Endodermal cell (in vitro differentiated cells): ENCODE measurements around the gene UBE2G2. TPM values are rescaled to one million over a fixed set of nuclear protein-coding genes. Genes with fewer than 3 reads are reported as not detected.

Experiments used
- DNase-seq: peaks from one replicate; pipeline ENCODE4 v3.0.0-alpha.2; 2017
- H3K27ac ChIP-seq: 2 replicates; pipeline ENCODE4 v1.5.1; 2013; ENCODE audit warnings: mild to moderate bottlenecking, low read depth, low read length, moderate library complexity
- H3K27me3 ChIP-seq: 2 replicates; pipeline ENCODE4 v1.6.1; 2013; ENCODE audit warnings: mild to moderate bottlenecking, low read length, moderate library complexity; ENCODE audit not compliant: insufficient read depth, control insufficient read depth, poor library complexity, severe bottlenecking
- H3K36me3 ChIP-seq: 2 replicates; pipeline ENCODE4 v1.7.0; 2013; ENCODE audit warnings: mild to moderate bottlenecking, low read length, moderate library complexity; ENCODE audit not compliant: control insufficient read depth, insufficient read depth
- H3K4me1 ChIP-seq: one replicate; pipeline ENCODE4 v1.7.0; 2013; ENCODE audit warnings: low read length; ENCODE audit not compliant: control insufficient read depth, insufficient read depth
- H3K4me3 ChIP-seq: 2 replicates; pipeline ENCODE4 v1.5.1; 2013; ENCODE audit warnings: mild to moderate bottlenecking, low read length, moderate library complexity
- H3K9ac ChIP-seq: 2 replicates; pipeline ENCODE4 v1.6.1; 2013; ENCODE audit warnings: mild to moderate bottlenecking, low read length, moderate library complexity; ENCODE audit not compliant: poor library complexity, severe bottlenecking; ENCODE audit errors: extremely low read depth
- H3K9me3 ChIP-seq: 2 replicates; pipeline ENCODE4 v1.6.1; 2013; ENCODE audit warnings: mild to moderate bottlenecking, low read length, moderate library complexity; ENCODE audit not compliant: control insufficient read depth
- H3K27ac Mint-ChIP-seq: 2 replicates; pipeline ENCODE4 v1.8.0; 2020; ENCODE audit warnings: mixed read lengths
- H3K27me3 Mint-ChIP-seq: 2 replicates; pipeline ENCODE4 v1.8.0; 2021; ENCODE audit warnings: mild to moderate bottlenecking, mixed read lengths; ENCODE audit not compliant: insufficient read depth
- H3K36me3 Mint-ChIP-seq: 2 replicates; pipeline ENCODE4 v1.8.0; 2020; ENCODE audit warnings: low read depth, mixed read lengths
- H3K4me1 Mint-ChIP-seq: 2 replicates; pipeline ENCODE4 v1.8.0; 2020; ENCODE audit warnings: mixed read lengths
- H3K4me3 Mint-ChIP-seq: 2 replicates; pipeline ENCODE4 v1.8.0; 2020; ENCODE audit warnings: mild to moderate bottlenecking, moderate library complexity, mixed read lengths
- H3K9me3 Mint-ChIP-seq: 2 replicates; pipeline ENCODE4 v1.8.0; 2020; ENCODE audit warnings: mild to moderate bottlenecking, mixed read lengths
- WGBS, 2 experiments: methylation state at CpG; one replicate each; pipeline versions ENCODE4 v1.1.5 to v1.1.7; 2013; ENCODE audit warnings: missing lambda C conversion rate in 2 of 2, mixed read lengths in 1 of 2; ENCODE audit not compliant: insufficient coverage in 1 of 2, insufficient read length in 1 of 2; 5-methylcytosine and 5-hydroxymethylcytosine counted together
- total RNA-seq, 2 donors: library from RNA; stranded (reverse); fragmentation: NEBNext Ultra II Directional in 1 of 2; extraction: Animal tissue kit (Norgen Biotek cat#: 25700) in 1 of 2; gene quantifications; 2 replicates in 1 of 2; 3 replicates in 1 of 2; pipeline ENCODE4 v1.2.1, GENCODE V29; 2021
- TF ChIP-seq, protein P1 (sequence below): fragments of 200-600 bp; sonication (generic); conservative IDR thresholded peaks from 2 replicates; pipeline ENCODE4 v1.5.0; 2021; ENCODE audit warnings: antibody characterized with exemption, mild to moderate bottlenecking

The UBE2G2 gene
- total RNA-seq, 2 donors from 2014 or later: 84.0 to 84.8 TPM

DNA sequence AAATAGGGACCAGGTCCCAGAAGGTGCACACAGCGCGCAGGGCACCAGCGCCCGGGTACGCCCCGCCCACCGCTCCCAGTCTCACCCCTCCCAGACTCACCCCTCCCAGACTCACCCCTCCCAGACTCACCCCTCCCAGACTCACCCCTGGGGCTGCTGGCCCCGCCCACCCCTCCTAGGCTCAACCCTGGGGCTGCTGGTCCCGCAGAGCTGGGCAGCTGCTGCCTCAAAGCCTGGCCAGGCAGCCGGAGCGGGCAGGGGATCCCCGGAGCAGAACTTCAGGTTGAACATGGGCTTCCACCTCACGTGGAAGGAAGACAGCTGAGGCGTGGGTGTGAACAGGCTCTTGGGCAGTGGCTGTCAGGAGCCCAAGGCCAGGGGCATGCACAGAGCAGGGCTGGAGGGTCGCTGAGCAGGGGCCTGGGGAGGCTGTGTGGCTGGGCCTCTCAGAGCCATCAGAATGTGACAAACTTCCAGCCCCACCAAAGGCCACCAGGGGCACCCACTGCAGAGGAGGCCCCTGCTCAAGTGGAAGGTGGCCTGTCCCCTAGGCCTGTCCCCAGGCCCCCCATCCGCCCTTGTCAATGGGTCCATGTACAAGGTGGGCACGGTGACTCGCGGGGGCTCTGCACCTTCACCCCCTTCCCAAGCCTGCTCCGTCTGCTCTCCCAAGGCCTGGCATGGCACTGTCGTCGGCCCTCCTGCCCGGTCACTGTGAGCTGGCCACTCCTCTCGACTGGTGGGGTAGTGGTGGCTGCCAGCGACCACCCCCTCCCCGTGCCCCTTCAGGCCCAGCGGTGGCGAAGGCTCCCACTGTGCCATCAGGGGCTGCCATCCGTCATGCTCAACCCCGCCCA lies 36.6 kb upstream of the UBE2G2 start:
- H3K9me3 Mint-ChIP-seq: no peaks in the 10 kb centered on the region
- H3K27ac Mint-ChIP-seq: no peak overlapping the region
- 80 to 88% methylated on average over 9 to 30 of the region's 30 CpGs for WGBS, 2 experiments
- H3K27me3 Mint-ChIP-seq: no peaks in the 10 kb centered on the region
- TF ChIP-seq, protein P1, sequence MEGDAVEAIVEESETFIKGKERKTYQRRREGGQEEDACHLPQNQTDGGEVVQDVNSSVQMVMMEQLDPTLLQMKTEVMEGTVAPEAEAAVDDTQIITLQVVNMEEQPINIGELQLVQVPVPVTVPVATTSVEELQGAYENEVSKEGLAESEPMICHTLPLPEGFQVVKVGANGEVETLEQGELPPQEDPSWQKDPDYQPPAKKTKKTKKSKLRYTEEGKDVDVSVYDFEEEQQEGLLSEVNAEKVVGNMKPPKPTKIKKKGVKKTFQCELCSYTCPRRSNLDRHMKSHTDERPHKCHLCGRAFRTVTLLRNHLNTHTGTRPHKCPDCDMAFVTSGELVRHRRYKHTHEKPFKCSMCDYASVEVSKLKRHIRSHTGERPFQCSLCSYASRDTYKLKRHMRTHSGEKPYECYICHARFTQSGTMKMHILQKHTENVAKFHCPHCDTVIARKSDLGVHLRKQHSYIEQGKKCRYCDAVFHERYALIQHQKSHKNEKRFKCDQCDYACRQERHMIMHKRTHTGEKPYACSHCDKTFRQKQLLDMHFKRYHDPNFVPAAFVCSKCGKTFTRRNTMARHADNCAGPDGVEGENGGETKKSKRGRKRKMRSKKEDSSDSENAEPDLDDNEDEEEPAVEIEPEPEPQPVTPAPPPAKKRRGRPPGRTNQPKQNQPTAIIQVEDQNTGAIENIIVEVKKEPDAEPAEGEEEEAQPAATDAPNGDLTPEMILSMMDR: peak; percentile 46
- H3K9me3 ChIP-seq: no peaks in the 10 kb centered on the region
- no peak overlapping the region for H3K4me3 Mint-ChIP-seq
- no peaks in the 10 kb centered on the region for H3K27me3 ChIP-seq
- H3K4me1 Mint-ChIP-seq: peaks cover 2% of the 10 kb centered on the region
- no peak overlapping the region for H3K27ac ChIP-seq
- no peaks in the 10 kb centered on the region for H3K4me1 ChIP-seq
- H3K36me3 ChIP-seq: no peaks in the 10 kb centered on the region
- no peak for DNase-seq
- H3K36me3 Mint-ChIP-seq: no peaks in the 10 kb centered on the region
- no peak overlapping the region for H3K4me3 ChIP-seq
- H3K9ac ChIP-seq: no peak overlapping the region

DNA sequence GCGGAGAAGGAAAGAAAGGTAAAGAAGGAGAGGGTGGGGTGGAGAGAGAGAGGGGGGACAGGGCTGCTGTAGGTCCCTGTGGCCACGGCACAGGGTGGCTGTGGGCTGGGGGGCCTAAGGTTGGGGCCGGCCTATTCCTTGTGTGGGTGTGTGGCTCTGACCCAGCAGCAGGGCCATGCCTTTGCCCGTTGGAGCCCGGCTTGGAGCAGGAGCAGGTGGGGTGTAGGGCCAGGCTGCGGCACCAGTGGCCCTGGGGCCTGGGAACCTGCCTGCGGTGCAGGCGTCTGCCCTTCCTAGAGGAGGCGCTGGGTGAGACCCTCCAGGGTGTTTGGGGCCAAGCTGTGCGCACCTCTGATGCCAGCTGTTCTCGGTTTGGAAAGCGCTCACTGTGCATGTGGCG lies 35.9 kb upstream of the UBE2G2 start:
- H3K9ac ChIP-seq: no peak overlapping the region
- peaks cover 2% of the 10 kb centered on the region for H3K4me1 Mint-ChIP-seq
- no peak overlapping the region for H3K27ac ChIP-seq
- no peaks in the 10 kb centered on the region for H3K27me3 ChIP-seq
- no peaks in the 10 kb centered on the region for H3K36me3 ChIP-seq
- H3K9me3 ChIP-seq: no peaks in the 10 kb centered on the region
- TF ChIP-seq, protein P1: no peak
- WGBS, 2 experiments: 89 to 94% methylated on average over 8 to 13 of the region's 13 CpGs
- H3K27me3 Mint-ChIP-seq: no peaks in the 10 kb centered on the region
- no peaks in the 10 kb centered on the region for H3K4me1 ChIP-seq
- H3K4me3 ChIP-seq: no peak overlapping the region
- no peak overlapping the region for H3K4me3 Mint-ChIP-seq
- no peaks in the 10 kb centered on the region for H3K36me3 Mint-ChIP-seq
- no peaks in the 10 kb centered on the region for H3K9me3 Mint-ChIP-seq
- no peak for DNase-seq
- no peak overlapping the region for H3K27ac Mint-ChIP-seq

DNA sequence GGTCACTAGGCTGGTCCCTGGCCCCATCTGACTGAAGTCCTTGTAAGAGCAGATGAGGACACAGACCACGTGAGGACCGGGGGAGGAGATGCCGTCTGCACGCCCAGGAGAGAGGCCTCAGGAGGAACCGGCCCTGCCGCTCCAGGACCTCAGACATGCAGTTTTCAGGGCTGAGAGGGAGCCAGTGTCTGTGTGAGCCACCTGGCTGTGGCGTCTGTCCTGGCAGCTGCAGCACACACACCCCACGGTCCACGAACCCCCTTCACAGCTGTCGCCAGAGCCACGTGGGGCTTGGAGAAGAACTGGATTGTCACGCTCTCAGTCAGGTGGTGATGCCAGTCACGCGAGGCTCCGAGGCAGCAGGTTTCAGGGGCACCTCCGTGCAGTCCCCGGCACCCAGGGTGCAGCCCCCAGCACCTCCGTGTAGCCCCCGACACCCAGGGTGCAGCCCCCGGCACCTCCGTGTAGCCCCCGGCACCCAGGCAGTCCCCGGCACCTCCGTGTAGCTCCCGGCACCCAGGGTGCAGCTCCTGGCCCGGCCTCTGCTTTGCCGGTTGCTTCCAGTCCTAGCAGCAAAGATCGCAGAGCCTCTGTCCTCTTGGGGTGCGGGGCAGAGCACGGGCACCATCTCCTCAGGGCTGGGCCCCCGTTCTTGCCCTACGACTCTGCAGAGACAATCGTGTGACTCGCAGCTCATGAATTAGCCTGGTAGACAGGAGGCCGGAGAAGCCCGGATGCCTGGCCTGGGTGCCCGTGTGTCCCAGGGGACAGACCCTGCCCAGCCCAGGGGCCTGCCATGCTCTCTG lies 35.2 kb upstream of the UBE2G2 start:
- Histone ChIP-seq H3K36me3 (no peaks in the 10 kb centered on the region), H3K27ac (no peak overlapping the region), H3K4me1 (no peaks in the 10 kb centered on the region), H3K4me3 (no peak overlapping the region), H3K27me3 (no peaks in the 10 kb centered on the region), H3K9ac (no peak overlapping the region), H3K9me3 (no peaks in the 10 kb centered on the region)
- 87 to 92% methylated on average over 19 to 37 of the region's 37 CpGs for WGBS, 2 experiments
- Mint-ChIP-seq H3K9me3 (no peaks in the 10 kb centered on the region), H3K4me1 (peaks cover 2% of the 10 kb centered on the region), H3K27ac (no peak overlapping the region), H3K4me3 (no peak overlapping the region), H3K27me3 (no peaks in the 10 kb centered on the region), H3K36me3 (no peaks in the 10 kb centered on the region)
- DNase-seq: peak; percentile 72
- TF ChIP-seq, protein P1: peak; percentile 19
